Upper lobe of left lung (tissue), 4 donors: ENCODE results near the gene NWD2.

Experiments
- CTCF ChIP-seq, 6 experiments: fragments of 450-650 bp in 4 of 6; fragments of 200-600 bp in 2 of 6; sonication (generic) in 2 of 6; IDR thresholded peaks; one replicate each; pipeline ENCODE4 v1.5.1; 2016 to 2019; ENCODE audit warnings: antibody characterized with exemption in 6 of 6
- EP300 ChIP-seq, 4 donors: sonication (generic); formaldehyde crosslinking; IDR thresholded peaks; one replicate each; pipeline ENCODE4 v1.5.1; 2017; ENCODE audit warnings: antibody characterized with exemption in 4 of 4, control low read depth in 2 of 4
- POLR2A ChIP-seq, 4 donors: fragments of 450-650 bp; IDR thresholded peaks; one replicate each; pipeline ENCODE4 v1.5.1; 2016 to 2017; ENCODE audit warnings: antibody characterized with exemption in 4 of 4, mild to moderate bottlenecking in 2 of 4
- POLR2AphosphoS5 ChIP-seq, 2 donors: sonication (generic); formaldehyde crosslinking; IDR thresholded peaks; one replicate each; pipeline ENCODE4 v1.5.1; 2017; ENCODE audit warnings: antibody characterized with exemption in 2 of 2

GRCh38 chr4:37455301-37456131 lies 211.0 kb downstream of the NWD2 start:
- peak in 1 of 4 donors; percentile 52 for TF ChIP-seq EP300 (IDR thresholded peaks at IDR 0.05)
- TF ChIP-seq CTCF (IDR thresholded peaks at IDR 0.05), result no peak
- no peak for TF ChIP-seq POLR2AphosphoS5 (IDR thresholded peaks at IDR 0.05)
- TF ChIP-seq POLR2A (IDR thresholded peaks at IDR 0.05), result peak in 1 of 4 donors; percentile 33
